Right atrium auricular region (tissue), 2 donors: ENCODE data around the gene SEC24C. TPM values are rescaled to one million over a fixed set of nuclear protein-coding genes. Genes with fewer than 3 reads are reported as not detected.

Experiments used
- DNase-seq: peaks from one replicate; pipeline ENCODE4 v3.0.0-alpha.2; 2019; ENCODE audit warnings: low spot score
- H3K27ac ChIP-seq, 2 donors: fragments of 200-600 bp; sonication (generic); 1 replicate in 1 of 2; 2 replicates in 1 of 2; pipeline ENCODE4 v1.5.1; 2016 to 2019
- H3K27me3 ChIP-seq, 2 donors: fragments of 200-600 bp; sonication (generic); one replicate each; pipeline versions ENCODE4 v1.5.1 to v1.6.0; 2017 to 2019
- H3K36me3 ChIP-seq: fragments of 200-600 bp; sonication (generic); one replicate; pipeline ENCODE4 v1.5.1; 2016
- H3K4me1 ChIP-seq, 2 donors: fragments of 200-600 bp; sonication (generic); one replicate each; pipeline versions ENCODE4 v1.5.1 to v1.6.0; 2017 to 2019
- H3K4me3 ChIP-seq, 2 donors: fragments of 200-600 bp; sonication (generic); 1 replicate in 1 of 2; 2 replicates in 1 of 2; pipeline ENCODE4 v1.5.1; 2017 to 2019; ENCODE audit warnings: mild to moderate bottlenecking in 1 of 2, moderate library complexity in 1 of 2
- H3K9me3 ChIP-seq, 2 donors: fragments of 200-600 bp; sonication (generic); one replicate each; pipeline ENCODE4 v1.5.1; 2019
- CTCF ChIP-seq, 2 donors: fragments of 200-600 bp; sonication (generic); IDR thresholded peaks; one replicate each; pipeline ENCODE4 v1.5.1; 2019; ENCODE audit warnings: antibody characterized with exemption in 2 of 2
- total RNA-seq, 2 donors: library from RNA; depleted of rRNA; stranded (reverse); fragments of >200 nt; gene quantifications; one replicate each; pipeline ENCODE4 v1.1.0, GENCODE V29; 2016

Gene SEC24C
- total RNA-seq, 2 donors from 2014 or later: 38.5 to 51.8 TPM

- TF ChIP-seq CTCF (IDR thresholded peaks at IDR 0.05): no peak
- Histone ChIP-seq H3K36me3 (peaks cover 16% of the 10 kb centered on the region), H3K4me1 (peaks cover 0 to 23% of the 10 kb centered on the region in 2 donors), H3K4me3 (no peak overlapping the region), H3K9me3 (no peaks in the 10 kb centered on the region), H3K27ac (no peak overlapping the region), H3K27me3 (no peaks in the 10 kb centered on the region)
- DNase-seq: no peak
Measured at GRCh38 chr10:73813333-73813732, 69.2 kb downstream of the SEC24C start.

- no peak for TF ChIP-seq CTCF (IDR thresholded peaks at IDR 0.05)
- Histone ChIP-seq H3K9me3 (no peaks in the 10 kb centered on the region), H3K27ac (no peak overlapping the region), H3K36me3 (peaks cover 9% of the 10 kb centered on the region), H3K27me3 (no peaks in the 10 kb centered on the region), H3K4me3 (no peak overlapping the region), H3K4me1 (peaks cover 0 to 25% of the 10 kb centered on the region in 2 donors)
- no peak for DNase-seq
Measured at GRCh38 chr10:73814276-73814895, 70.2 kb downstream of the SEC24C start.

- H3K36me3 ChIP-seq: peaks cover 9% of the 10 kb centered on the region
- H3K9me3 ChIP-seq: no peaks in the 10 kb centered on the region
- H3K27ac ChIP-seq: peak overlapping the region; percentile 35 to 72
- H3K4me3 ChIP-seq: no peak overlapping the region
- H3K4me1 ChIP-seq: peaks cover 0 to 23% of the 10 kb centered on the region in 2 donors
- no peaks in the 10 kb centered on the region for H3K27me3 ChIP-seq
- DNase-seq: no peak
- TF ChIP-seq CTCF (IDR thresholded peaks at IDR 0.05): peak in 1 of 2 donors; percentile 28
Measured at GRCh38 chr10:73814896-73815718, 70.9 kb downstream of the SEC24C start.

GRCh38 chr10:73815719-73816030, 71.5 kb downstream of the SEC24C start:
- Histone ChIP-seq H3K4me3 (no peak overlapping the region), H3K4me1 (peaks cover 0 to 17% of the 10 kb centered on the region in 2 donors), H3K9me3 (no peaks in the 10 kb centered on the region), H3K27me3 (no peaks in the 10 kb centered on the region), H3K36me3 (peaks cover 9% of the 10 kb centered on the region), H3K27ac (peak overlapping the region; percentile 35 to 72)
- TF ChIP-seq CTCF (IDR thresholded peaks at IDR 0.05): no peak
- DNase-seq: no peak

DNA sequence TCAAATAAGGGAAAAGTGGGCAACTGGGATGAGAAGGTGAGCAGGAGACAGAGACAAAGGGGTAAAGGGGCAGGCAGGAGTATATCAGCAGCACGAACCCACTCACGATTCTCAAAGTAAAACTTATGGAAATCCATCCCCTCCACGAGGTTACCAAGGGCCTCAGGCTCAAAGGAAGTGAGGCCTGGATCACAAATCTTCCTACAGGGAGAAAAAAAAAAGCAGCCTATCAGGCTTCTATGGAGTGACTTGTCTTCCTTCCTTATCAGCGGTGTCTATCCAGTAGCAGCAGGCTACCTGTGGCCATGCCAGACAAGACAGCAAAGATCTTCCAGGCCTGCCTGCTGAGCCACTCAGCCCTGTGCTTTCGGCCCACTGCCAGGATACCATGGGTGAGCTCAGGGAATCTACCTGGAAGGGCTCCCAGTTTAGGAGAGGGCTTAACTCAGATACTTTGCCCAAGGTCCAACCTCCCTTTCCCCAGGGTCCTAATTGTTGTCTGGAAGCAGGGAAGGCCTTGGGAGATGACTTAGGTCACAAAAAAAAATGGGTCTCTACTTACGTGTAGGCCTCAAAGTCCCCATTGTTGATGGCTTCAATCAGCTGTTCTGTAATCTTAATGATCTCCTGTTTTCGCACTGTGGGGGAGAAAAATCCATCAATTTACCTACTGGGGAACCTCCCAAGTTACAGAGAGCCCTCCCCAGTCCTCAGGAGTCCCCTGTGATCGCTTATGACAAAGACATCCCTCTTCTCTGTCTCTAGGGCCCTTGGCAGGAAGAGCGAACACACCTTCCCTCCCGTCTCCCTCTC, 73.0 kb downstream of the SEC24C start:
- H3K9me3 ChIP-seq: no peaks in the 10 kb centered on the region
- H3K36me3 ChIP-seq: peaks cover 16% of the 10 kb centered on the region
- H3K4me1 ChIP-seq: peaks cover 0 to 16% of the 10 kb centered on the region in 2 donors
- H3K27me3 ChIP-seq: no peaks in the 10 kb centered on the region
- no peak for TF ChIP-seq CTCF (IDR thresholded peaks at IDR 0.05)
- H3K4me3 ChIP-seq: no peak overlapping the region
- DNase-seq: no peak
- H3K27ac ChIP-seq: peak overlapping the region; percentile 35 to 56
